Measurements from ENCODE around the gene CDKAL1.

GRCh38 chr6:20919677-20920385 is 385.6 kb downstream of the CDKAL1 start:
- TF ChIP-seq KDM1A (IDR thresholded peaks at IDR 0.05; ENCODE audit: borderline replicate concordance, low read length) (no peak), CTCF (IDR thresholded peaks at IDR 0.05; ENCODE audit: control extremely low read depth in 1 of 3, insufficient read depth in 1 of 3, low read depth in 1 of 3, low read length in 3 of 3) (no peak), BRCA1 (IDR thresholded peaks at IDR 0.05; ENCODE audit: low read depth, low read length) (no peak), CEBPB (IDR thresholded peaks at IDR 0.05; ENCODE audit: low read depth, low read length) (no peak), RAD21 (IDR thresholded peaks at IDR 0.05 in 1 of 2, conservative IDR thresholded peaks at IDR 0.05 in 1 of 2; ENCODE audit: low read depth in 2 of 2, low read length in 2 of 2) (no peak), POLR2A (IDR thresholded peaks at IDR 0.05; ENCODE audit: control extremely low read depth in 1 of 2, low read depth in 2 of 2, low read length in 2 of 2) (no peak), SRF (IDR thresholded peaks at IDR 0.05; ENCODE audit: low read depth, low read length) (no peak), SP4 (IDR thresholded peaks at IDR 0.05; ENCODE audit: low read length) (no peak)

Data from H1 (cell line).